Suppressor macrophage (primary cell): ENCODE results near the gene SMIM38.

Experiments
- DNase-seq, 4 experiments: peaks; one replicate each; pipeline ENCODE4 v3.0.0-alpha.2; 2020 to 2022

Gene SMIM38

GRCh38 chr11:69161117-69161407 is 5.3 kb downstream of the SMIM38 start:
- DNase-seq, result no peak

DNA sequence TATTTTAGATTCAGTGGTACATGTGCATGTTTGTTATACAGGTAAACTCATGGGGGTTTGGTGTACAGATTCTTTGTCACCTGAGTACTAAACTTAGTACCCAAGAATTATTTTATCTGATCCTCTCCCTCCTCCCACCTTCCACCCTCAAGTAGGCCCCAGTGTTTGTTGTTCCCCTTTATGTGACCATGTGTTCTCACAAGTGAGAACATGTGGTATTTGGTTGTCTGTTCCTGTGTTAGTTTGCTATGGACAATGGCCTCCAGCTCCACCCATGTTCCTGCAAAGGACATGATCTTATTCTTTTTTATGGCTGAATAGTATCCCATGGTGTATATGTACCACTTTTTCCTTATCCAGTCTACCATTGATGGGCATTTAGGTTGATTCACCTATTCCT is 6.8 kb downstream of the SMIM38 start:
- DNase-seq, result no peak

DNA sequence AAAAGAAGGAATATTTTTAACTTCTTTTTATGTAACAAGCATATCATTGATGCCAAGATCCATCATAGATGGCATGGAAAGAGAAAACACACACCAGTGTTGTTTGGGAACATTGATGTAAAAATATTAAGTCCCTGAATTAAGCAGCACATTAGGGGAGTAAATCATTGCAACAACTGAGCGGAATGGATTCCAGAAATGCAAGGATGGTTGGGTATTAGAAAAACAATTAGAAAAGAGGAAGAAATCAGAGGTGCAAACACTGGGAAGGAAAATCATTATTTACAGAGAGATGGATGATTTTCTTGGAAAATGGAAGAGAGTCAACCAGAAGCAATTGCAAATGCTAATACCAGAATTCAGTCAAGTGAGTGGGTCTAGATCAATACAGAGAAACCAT is 8.1 kb downstream of the SMIM38 start:
- DNase-seq, result no peak

GRCh38 chr11:69164824-69165223 is 9.1 kb downstream of the SMIM38 start:
- no peak for DNase-seq

DNA sequence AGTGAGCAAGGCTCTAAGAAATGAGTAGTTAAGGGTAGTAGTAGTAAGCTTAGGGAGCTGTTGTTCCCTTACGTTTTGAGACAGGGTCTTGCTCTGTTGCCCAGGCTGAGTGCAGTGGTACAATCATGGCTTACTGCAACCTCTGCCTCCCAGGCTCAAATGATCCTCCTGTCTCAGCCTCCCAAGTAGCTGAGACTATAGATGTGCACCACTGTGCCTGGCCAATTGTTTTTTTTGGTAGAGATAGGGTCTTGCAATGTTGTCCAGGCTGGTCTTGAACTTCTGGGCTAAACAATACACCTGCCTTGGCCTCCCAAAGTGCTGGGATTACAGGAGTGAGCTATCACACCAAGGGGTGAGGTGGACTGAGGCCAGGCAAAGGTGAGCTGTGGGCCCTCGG is 10.0 kb downstream of the SMIM38 start:
- no peak for DNase-seq

GRCh38 chr11:69166218-69167115 is 10.7 kb downstream of the SMIM38 start:
- DNase-seq, result peak; percentile 71 to 91 (median 86)

DNA sequence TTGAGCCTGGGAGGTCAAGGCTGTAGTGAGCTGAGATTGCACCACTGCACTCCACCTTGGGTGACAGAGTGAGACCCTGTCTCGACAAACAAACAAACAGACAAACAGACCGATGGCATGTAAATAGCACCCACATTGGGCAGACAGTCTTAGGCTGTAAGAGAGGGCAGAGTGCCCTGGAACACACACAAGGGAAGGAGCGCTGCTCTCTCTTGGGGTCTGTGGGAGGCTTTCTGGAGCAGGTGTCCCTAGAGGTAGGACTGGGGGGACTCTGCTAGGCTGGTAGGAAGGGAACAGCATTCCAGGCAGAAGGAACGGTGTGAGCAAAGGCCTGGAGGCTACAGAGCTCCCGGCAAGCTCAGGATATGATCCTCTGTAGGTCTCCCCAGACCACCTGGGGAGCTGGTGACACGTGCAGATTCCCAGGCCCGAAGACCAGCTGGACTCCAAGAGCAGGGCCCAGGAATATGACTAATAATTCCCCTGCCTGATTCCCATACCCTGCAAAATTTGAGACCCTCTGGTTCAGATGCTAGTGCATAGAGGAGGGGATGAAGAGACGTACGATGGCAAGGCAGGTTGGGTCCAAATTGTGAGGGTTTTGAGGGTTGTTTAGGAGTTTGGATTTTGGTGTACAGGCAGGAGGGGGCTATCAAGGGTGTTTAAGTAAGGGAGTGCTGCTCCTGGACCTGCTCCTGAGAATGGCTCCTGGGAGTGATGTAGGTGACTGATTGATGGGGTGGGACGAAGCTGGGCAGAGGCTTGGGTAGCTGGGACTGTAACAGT is 11.6 kb downstream of the SMIM38 start:
- no peak for DNase-seq

GRCh38 chr11:69167916-69168691 is 12.4 kb downstream of the SMIM38 start:
- no peak for DNase-seq

DNA sequence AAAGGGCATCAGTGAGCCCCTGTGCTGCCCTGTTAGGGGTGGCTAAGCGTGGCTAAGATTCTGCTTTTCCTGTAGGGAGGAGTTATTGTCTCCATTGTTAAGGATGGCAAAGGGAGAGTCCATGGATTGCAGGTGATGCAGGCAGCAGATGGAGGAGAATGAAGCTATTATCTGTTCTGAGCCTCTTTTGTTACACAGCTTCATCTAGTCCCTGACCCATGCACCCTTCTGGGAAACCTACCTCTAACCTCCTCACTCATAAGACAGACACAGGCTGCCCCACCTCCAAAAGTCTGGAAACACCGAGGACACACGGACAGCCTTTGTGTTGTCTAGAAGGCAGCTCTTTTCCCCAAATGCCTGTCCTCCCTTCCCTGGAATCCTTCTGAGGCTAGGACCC is 13.7 kb downstream of the SMIM38 start:
- DNase-seq, result no peak

- no peak for DNase-seq
These were observed 15.0 kb downstream of the SMIM38 start for GRCh38 chr11:69170704-69171103.

GRCh38 chr11:69171476-69172240 is 15.9 kb downstream of the SMIM38 start:
- DNase-seq, result peak in 2 of 4 experiments; percentile 20 to 32

DNA sequence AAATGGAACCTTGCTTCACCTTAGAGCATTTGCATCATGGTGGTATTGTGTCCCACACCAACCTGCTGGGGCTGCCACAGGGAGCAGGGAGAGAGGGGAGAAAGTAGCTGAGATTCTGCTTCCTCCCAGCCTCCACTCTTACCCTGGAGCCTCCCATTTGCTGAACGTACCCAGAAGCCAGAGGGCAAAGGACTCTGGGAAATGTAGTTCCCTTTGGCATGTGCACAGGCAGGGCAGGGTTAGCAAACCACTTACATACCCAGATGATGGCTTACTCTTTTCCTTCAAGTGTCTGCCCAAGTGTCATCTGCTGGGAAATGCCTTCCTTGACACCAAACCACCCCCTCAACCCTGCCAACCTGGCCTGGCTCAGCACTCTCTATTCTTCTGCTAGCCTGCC is 16.9 kb downstream of the SMIM38 start:
- DNase-seq, result peak; percentile 20 to 60 (median 49)

DNA sequence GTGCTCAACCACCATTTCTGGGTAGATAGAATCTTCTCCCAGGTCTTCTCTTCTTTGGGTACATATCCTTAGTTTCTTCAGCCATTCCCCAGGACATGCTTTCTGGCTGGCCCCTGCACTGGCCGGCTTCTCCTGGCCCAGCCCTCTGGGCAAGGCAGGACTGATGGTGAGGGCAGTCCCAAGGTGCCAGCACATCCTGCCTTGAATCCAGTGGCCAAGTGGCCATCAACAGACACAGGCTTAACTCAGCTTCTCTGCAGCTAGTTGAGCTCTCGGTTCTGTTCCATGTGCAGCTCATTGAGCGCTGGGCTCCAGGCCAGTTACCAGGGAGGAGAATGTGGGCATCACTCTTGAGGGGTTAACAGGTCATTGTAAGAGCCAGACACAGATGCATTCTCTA is 17.6 kb downstream of the SMIM38 start:
- no peak for DNase-seq

DNA sequence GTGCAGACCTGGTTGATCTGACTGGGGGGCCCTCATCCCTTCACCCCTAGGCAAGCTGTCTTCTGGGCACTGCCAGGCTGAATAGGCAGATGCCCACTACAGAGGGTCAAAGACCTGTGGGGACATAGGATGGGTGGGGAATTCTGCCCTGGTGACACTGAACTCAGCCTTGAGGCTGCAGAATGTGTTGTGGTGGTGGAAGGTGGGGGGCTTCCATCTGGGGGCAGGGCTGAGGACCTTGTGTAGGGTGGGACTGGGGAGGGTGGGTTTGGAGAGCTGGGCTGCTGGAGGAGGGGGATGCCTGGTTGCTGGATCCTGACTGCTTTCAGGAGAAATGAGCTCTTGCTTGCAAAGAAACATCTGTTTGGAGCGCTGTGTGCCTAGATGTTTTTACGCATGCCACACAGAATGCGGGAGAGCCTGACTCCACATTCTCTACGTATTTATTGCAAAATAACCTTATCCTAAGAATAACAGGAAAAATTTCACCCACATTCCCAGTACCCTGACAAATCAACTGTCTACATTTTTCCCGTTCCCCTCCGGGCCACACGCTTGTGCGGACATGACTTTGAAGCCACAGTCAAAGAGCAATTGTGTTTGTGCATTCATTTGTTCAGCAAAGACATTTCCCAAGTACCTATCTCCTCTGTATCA is 18.3 kb downstream of the SMIM38 start:
- no peak for DNase-seq

- no peak for DNase-seq
These were observed 19.1 kb downstream of the SMIM38 start for GRCh38 chr11:69174841-69175240.

DNA sequence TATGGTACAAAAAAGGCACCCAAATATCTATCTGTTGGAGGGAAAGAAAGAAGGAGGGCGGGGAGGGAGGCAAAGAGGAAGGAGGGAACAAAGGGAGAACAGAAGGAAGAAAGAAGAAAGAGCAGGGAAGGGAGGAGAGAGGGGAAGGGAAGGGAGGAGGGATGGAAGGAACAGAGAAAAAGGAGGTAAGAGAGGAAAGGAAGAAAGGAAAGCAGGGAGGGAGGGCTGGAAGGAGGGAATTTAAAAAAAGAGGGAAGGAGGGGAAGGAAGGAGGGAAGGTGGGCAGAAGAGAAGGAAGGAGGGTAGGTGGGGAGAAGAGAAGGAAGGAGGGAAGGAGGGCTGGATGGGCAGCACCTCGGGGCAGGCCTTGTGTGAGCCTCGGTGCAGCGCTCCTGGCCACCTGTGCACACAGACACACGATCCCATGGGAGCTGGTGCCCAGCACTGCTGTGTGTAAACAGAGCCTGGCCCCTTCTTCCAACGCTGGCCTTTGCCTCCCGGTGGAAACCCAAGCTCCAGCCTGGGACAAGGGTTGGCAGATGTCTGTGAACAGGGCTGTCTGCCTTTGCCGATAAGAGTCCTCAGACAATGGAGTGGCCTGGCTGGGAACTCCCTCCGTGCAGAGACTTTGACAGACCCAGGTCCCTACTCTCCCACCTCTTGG is 23.2 kb downstream of the SMIM38 start:
- no peak for DNase-seq

DNA sequence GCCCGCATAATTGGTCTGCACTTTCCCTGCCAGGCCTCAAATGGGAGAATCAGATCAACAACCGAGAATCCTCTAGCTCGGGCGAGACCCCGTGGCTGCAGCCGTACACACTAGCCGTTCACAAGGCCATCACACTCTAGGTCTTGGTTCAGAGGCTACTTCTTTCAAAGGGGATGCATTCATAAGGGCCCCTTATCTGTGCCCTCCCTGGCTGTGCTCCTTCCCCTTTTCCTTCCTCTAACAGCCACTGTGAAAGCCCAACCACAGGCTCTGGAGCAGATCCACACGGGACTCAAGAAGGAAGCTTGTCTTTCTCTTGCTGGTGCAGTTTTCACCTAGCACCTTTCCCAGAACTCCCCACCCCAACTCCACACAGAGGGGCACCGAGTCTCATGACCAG is 24.5 kb downstream of the SMIM38 start:
- peak; percentile 16 to 49 (median 44) for DNase-seq

GRCh38 chr11:69180726-69181125 is 25.0 kb downstream of the SMIM38 start:
- DNase-seq, result no peak

DNA sequence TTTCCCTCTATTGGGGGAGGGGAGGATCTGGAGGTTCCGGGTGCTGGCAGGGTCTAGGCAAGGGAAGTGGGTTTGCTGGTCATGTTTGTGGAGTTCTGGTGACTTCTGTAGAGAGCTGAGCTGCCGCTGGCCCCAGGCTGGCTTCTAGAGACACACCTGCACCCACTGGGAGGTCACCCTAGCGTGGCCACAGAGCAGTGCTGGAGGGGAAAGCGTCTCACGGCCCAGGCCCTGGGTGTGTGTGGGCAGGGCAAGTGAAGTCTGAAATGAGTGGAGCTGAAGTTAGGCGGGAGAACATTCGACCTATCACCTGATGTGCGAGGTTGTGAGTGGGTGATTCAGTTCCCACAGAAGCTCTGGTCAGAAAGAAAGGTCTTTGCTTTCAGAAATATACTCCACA is 27.9 kb downstream of the SMIM38 start:
- no peak for DNase-seq

- no peak for DNase-seq
These were observed 30.9 kb downstream of the SMIM38 start for GRCh38 chr11:69186316-69187260.
